Amniotic epithelial cell (primary cell): ENCODE results near the gene FUT8.
A peak's percentile ranks its signal among the peaks of the same experiment; 100 is the strongest.

Experiments
- DNase-seq: peaks from one replicate; pipeline ENCODE4 v3.0.0-alpha.2; 2010; ENCODE audit warnings: low read depth

Gene FUT8

DNA sequence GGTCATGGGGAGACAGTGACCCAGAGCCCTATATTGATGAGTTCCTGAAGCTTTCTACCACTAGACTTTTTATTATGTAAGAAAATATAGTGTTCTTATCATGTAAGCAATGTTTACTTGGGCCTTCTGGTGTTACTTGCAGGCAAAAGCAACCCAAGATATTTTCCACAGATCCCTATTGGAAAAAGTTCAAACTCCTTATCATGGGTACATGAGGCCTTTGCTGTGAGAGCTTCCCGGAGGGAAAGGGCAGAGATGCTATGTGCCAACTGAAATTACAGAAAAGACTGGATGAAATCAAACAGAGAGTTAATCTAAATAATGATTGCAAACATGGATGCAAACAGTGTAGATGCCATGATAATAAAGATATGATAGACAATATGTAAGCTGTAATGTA is 361.5 kb downstream of the FUT8 start:
- DNase-seq = no peak

DNA sequence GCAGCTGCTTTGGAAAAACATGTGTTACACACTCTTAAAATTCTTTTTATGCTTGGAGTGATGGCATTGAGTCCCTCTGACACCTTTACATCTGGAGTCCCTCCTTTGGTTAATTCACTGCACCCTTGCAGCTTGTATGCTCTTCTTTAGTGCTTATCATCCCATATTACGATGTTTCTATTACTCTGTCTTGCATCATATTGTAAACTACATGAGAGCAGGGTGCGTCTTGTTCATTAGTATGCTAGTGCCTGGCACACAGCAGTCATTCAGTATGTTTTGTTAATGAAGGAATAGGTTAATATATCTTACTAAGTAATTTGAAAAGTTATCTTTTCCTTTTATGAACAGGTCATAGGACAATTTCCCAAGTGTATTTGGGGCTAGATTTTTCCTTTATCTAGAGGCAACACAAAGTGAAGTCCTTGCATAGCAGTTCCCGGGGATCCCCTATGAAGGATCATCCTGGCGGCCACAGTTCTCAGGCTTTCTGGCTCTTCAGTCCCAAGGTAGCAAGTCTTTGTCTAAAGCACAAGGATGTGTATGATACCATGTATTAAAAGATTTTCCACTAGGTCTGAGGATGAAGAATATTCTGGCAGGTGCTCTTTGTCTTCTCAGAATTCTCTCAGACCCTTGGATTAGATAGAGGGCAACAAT is 363.8 kb downstream of the FUT8 start:
- DNase-seq = no peak

DNA sequence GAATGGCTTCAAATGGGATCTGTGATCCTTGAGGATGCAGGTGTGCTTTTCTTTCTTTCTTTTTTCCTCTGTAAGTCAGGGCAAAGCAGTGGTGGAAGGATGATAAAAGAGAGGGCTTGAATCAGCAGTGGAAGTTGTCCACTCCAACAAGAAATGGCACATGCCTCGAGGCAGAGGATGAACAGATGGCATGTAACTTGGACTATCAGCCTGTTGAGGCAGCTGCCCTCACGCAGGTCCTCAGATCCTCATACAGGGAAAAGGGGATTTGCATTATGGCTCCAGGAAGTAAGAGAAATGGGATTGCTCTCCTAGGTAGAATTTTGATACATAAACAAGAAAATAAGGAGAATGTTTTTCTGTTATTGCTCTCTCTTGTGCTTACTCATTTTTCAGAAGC is 368.0 kb downstream of the FUT8 start:
- DNase-seq = no peak

DNA sequence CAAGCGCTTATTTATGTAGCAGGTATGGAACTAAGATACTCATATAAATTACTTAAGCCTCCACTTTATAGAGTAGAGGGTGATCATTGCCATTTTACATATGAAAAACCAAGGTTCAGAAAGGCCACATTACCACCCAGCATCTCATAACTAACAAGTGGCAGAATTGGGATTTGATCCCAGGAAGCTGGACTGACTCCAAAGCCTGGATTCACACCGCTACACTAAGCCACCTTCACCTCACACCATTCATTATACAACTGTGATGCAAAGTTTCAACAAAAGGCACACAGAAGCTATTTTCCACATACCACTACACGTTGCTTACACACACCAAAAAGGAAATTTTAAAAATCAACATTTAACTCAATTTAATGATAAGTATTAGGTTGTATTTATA is 370.6 kb downstream of the FUT8 start:
- DNase-seq = no peak

DNA sequence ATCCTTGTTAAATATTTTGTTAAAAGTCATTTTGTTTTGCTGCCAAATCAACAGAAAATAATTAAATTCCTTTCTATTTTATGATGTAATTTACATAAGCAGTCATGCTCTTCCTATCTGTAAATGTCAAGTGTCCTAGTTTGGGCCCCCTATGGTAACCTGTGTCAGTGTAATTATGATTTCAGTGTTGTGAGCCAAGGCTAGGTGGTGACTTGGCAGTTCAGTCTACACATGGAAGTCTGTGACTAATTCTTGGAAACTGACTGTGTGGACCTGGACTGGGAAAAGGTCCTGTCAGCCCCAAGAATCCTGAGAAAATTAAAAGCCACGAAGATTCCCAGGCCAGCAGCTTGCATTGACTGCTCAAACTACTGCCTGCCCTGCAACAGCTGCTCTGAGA is 371.0 kb downstream of the FUT8 start:
- DNase-seq = no peak

DNA sequence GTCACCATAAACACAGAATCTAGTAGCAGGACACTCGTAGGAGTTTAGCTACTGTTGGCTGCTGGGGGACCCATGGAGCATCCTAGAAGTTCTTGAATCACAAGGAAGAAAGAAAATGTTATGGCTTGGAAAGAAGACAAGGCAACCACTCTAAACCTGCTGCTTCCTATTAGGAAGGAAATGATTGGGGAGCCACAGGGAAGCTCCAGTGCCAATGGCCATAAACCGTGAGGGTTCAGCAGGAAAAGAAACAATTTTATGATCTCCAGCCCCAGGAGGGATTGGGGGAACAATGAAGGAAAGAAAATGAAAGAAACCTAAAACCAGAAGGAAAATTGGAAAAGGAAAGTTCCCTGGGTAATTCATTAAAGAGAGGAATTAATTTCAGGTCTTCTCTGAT is 372.0 kb downstream of the FUT8 start:
- DNase-seq = no peak

DNA sequence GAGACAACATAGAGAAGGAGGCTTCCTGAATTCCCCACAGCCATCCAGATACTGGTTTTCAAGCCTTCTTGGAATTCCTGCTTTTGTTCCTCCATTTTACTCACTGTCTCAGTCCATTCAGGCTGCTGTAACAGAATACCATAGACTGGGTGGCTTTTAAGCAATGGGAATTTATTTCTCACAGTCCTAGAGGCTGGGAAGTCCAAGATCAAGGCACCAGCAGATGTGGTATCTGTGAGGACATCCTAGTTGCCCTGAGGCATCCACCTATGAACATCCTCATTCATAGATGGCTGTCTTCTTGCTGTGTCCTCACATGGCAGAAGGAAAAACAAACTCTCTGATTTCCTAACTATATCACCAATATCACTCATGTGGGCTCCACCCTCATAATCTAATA is 374.9 kb downstream of the FUT8 start:
- DNase-seq = no peak

DNA sequence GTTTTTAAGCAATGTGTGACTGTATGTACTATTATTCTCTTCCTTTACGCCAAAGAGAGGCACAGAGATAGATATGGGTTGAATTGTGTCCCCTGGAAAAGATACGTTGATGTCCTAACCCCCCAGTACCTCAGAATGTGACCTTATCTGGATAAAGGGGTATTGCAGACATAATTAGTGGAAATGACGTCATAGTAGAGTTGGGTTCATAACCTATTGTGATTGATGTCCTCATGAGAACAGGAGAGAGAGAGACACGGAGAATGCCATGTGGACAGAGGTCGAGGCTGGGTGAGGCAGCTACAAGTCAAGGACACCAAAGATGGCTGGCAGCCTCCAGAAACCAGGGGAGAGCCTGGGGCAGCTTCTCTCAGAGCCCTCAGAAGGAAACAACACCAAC is 376.3 kb downstream of the FUT8 start:
- DNase-seq = no peak

DNA sequence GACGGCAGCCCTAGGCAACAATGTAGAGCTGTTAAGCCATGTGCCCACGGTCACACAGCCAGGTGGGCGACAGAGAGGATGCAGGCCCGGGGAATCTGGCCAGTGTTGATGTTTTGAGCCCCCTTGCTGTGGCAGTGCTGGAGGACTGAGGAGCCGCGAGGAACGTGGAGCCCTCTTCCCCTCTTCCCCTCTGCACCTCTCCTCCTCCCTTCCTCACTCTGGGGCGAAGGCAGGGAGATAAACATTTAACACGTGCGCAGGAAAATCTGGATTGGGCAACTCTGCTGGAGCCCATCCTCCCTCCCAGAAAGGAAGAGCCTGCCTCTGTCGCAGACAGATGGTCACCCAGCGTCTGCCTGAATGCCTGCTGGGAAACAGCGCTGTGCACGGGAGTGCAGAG is 376.8 kb downstream of the FUT8 start:
- peak; percentile 5 for DNase-seq

DNA sequence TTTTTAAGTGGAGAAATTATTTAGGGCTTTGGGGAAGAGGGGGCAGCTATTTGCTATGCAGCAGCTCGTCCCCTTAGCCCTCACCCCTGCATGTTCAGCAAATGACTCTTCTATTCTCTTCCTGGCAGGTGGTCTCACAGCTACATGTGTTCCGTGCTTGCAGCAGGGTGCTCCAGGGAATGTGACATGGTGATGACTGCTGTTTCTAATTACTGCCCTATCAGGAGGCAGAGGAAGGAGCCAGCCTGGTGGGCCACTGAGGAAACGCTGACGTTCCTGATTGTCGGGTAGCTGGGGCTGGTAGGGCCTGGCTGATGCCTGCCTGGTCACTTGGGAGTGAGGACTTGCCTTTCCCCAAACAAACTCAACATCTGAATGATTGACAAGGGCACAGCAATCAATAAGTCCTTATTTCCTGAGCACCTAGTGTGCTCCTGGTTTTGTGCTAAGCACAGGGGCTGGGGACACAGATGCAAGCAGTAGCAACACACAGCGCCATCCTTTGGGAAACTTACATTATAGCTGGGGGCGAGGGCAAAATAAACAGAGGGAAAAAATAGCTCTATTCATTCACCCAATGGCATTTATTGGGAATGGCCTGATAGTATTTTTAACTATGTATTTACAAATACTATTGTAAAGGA is 377.8 kb downstream of the FUT8 start:
- no peak for DNase-seq

DNA sequence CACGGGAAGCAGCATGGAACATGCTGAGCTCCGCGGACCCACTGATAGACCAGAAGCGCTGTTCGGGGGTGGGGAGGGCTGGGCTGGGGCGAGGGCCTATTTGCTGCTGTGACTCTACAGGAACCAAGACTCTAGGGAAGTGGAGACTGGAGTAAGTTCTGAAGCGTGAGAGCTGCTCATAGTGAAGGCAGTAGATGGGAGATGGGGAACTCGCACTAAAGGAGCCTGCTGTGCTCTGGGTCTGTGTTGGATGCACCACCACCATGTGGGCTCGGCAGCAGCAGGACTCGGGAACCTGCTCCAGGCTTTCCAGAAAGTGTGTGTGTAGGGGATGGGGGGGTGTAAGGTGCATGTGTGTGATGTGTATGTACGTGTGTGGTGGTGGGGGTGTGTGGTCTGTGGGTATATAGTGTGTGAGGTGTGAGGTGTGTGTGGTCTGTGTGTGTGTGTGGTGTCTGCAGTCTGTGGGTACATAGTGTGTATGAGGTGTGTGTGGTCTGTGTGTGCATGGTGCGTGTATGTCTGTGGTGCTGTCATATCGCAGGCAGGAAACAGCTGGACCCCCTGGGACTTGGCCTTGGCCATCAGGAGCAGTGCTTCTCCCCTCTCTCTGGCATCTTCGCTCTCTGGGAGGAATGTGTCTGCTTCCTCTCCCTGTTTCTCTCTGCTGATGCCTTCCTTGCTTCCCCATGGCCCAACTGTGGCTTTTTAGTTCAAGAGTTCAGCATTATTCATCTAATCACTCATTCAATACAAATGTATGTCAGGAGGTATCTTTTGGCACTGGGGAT is 378.9 kb downstream of the FUT8 start:
- DNase-seq = peak; percentile 23

DNA sequence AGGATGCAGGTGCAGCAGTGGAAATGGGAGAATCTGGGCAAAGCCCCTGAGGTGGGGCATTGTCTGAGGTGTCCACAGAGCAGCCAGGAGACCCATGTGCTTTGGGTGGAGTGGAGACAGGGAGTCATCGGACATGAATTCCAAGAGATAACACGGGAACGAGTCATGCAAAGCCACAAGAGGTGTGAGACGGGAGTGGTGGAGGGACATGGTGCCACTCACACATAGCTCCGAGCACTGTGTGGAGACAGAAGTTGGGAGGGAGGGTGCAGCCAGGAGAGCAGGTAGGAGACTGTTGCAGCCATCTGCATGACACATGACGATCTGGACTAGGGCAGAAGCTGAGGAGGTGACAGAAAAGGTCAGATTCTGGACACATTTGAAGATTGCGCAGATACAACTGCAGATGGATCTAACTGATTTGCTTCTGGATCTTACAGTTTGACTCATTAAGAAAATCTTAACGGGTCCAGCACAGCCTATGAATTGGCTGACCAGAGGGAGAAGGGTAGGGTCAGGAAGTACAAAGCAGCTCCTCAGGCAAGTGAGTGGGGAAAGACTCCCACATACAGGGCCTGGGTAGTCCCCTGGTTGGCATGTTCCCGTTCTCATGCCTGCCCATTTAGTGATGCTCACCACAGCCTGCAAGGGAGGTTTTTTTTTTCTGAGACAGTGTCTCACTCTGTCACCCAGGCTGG is 379.8 kb downstream of the FUT8 start:
- peak; percentile 32 for DNase-seq
